Heart left ventricle (tissue), 13 donors: Measurements from ENCODE around the gene RASEF.

Experiments used
- POLR2A ChIP-seq, 2 donors: fragments of 450-650 bp; IDR thresholded peaks; one replicate each; pipeline ENCODE4 v1.6.1; 2017; ENCODE audit warnings: antibody characterized with exemption in 2 of 2, mild to moderate bottlenecking in 2 of 2, moderate library complexity in 2 of 2
- TF ChIP-seq, protein P1 (sequence below), 12 donors: fragments of 200-600 bp; sonication (generic) in 4 of 12; IDR thresholded peaks; one replicate each; pipeline versions ENCODE4 v1.5.0 to v1.8.0; 2018 to 2022; ENCODE audit warnings: antibody characterized with exemption in 12 of 12, mild to moderate bottlenecking in 5 of 12
- donor health status: ischemic (EF 13 %, LVEDD 7.1; RV severe dilation, severe dysfunction).
- donor health status: DM: no; HTN: yes; CAD: no.
- donor health status: DM: no; HTN: no; CAD: no.
- donor health status: ischemic (EF 25% LVEDD 6.9; RV normal size, moderate dysfunction).
- donor health status: ischemic (EF 25% LVEDD 5.7; RV mildly dilated, moderate dysfunction).
- donor health status: ischemic (EF 35%, LVEDD 5.7; RV mildly dilated, moderate dysfunction).
- donor health status: nonischemic (EF 11% LVEDD 7.7; RV severe dilation, severe dysfunction).
- donor health status: DM: yes; HTN: yes; CAD: no.
- donor health status: PGD.
- donor health status: ischemic (EF 29% LVEDD 5.4; RV normal size, mild dysfunction).
- donor health status: nonischemic (EF 23%, LVEDD 6.1; RV moderate dilation, normal function).

DNA sequence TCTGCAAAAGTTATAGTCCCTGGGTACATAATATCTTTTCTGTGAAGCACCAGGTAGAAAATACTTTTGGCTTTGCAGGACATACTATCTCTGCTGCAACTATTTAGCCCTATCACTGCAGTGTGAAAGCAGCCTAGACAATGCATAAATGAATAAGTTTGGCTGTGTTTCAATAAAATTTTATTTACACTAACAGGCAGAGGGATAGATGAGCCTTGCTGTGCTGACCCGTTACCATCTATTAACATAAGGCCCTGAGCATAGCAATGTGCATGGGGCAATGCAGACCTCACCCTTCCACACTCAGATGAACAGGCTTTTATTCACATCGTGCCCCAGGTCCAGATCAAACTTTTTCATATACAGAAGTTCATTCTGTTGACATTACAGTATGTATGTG, 27.8 kb downstream of the RASEF start:
- no peak for TF ChIP-seq POLR2A (IDR thresholded peaks at IDR 0.05)
- TF ChIP-seq, protein P1, sequence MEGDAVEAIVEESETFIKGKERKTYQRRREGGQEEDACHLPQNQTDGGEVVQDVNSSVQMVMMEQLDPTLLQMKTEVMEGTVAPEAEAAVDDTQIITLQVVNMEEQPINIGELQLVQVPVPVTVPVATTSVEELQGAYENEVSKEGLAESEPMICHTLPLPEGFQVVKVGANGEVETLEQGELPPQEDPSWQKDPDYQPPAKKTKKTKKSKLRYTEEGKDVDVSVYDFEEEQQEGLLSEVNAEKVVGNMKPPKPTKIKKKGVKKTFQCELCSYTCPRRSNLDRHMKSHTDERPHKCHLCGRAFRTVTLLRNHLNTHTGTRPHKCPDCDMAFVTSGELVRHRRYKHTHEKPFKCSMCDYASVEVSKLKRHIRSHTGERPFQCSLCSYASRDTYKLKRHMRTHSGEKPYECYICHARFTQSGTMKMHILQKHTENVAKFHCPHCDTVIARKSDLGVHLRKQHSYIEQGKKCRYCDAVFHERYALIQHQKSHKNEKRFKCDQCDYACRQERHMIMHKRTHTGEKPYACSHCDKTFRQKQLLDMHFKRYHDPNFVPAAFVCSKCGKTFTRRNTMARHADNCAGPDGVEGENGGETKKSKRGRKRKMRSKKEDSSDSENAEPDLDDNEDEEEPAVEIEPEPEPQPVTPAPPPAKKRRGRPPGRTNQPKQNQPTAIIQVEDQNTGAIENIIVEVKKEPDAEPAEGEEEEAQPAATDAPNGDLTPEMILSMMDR (IDR thresholded peaks at IDR 0.05) = no peak
